A673 (cell line): ENCODE data around the gene KPNB1.

Source experiments
- CTCF ChIP-seq: fragments of 300-800, 200-600 bp; sonication (generic); conservative IDR thresholded peaks from 2 replicates; pipeline ENCODE4 v1.5.1; 2017; ENCODE audit warnings: low read depth, mild to moderate bottlenecking, antibody characterized with exemption, low read length, moderate library complexity, mixed read lengths
- EZH2 ChIP-seq: fragments of 200-600 bp; sonication (generic); IDR thresholded peaks from 2 replicates; pipeline ENCODE4 v1.6.1; 2017; ENCODE audit warnings: borderline replicate concordance, low read depth, mild to moderate bottlenecking, mixed read lengths, antibody characterized with exemption, low read length; ENCODE audit not compliant: poor library complexity, severe bottlenecking

DNA sequence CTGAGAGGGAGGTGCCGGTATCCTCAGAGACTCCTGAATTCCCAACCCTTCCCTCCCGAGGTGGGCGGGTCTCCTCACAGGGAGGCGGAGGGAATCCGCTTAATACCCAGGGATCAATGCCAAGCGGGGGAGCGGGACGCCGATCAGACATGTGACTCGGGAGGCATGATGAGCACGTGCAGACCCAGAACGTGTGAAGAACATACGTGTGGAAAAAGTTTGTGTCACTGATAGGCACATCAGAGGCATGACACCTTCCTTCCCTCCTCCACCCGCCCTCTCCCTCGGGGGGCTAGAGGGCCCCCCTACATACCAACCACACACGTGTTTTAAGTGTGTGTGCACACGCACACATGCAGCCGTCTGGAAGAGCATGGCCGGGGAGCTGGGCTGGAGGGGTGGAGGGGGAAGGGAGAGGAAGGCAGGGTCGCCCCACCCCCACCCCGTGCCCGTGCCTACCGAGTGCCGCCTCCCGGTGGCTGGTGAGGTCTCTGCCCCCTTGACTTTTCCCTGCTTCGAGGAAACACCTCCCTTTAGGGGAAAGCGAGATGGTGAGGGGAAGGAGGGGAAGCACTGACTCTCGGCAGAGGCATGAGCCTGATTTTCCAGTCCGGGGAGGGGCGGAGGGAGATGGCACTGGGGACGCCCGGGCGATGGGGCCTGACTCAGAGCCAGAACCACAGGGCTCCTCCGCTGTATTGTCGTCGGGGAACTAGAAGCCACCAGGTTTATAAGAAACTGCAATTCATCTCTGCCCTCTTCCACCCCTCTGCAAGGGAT lies 71.2 kb downstream of the KPNB1 start:
- TF ChIP-seq EZH2 (no peak), CTCF (no peak)
